ENCODE measurements around the gene CLTCL1. TPM values are rescaled to one million over a fixed set of nuclear protein-coding genes. Genes with fewer than 3 reads are reported as not detected.

Gene CLTCL1
- polyA plus RNA-seq, 1 donor (not counting 4 experiments of a cell fraction or from before 2014, with no cell fraction given): 12.4 TPM

DNA sequence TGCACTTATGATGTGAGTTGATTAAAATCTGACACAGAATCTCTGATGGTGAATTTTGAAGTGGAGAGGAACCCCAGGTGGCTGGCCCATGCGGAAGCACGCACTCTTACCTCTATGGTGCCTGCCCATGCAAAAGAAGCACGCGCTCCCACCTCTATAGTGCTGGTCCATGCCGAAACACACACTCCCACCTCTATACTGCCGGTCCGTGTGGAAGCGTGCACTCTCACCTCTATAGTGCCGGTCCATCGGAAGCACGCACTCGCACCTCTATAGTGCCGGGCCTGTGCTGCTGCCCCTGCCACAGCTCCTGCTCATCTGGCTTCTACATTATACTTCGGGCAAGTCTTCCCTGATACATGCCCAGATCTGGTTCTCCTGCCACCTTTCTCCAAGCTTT lies 76.2 kb downstream of the CLTCL1 start:
- Histone ChIP-seq H3K4me2 (ENCODE audit: control insufficient read depth, extremely low read depth, insufficient read depth, low read depth, low read length) (no peak overlapping the region), H3K4me1 (ENCODE audit: control insufficient read depth, extremely low read depth, insufficient read depth, low read length) (no peaks in the 10 kb centered on the region), H3K9me3 (ENCODE audit: control insufficient read depth, low read depth, low read length) (no peaks in the 10 kb centered on the region), H3K27ac (ENCODE audit: control insufficient read depth, insufficient read depth, low read length) (no peak overlapping the region), H2AFZ (ENCODE audit: control insufficient read depth, low read length) (no peak overlapping the region), H3K36me3 (ENCODE audit: control insufficient read depth in 2 of 2, extremely low read depth in 1 of 2, insufficient read depth in 2 of 2, low read length in 2 of 2) (peaks cover 7 to 28% of the 10 kb centered on the region in 2 experiments), H3K4me3 (ENCODE audit: control insufficient read depth in 2 of 3, extremely low read depth in 1 of 3, insufficient read depth in 2 of 3, low read depth in 1 of 3, low read length in 3 of 3) (no peak overlapping the region), H3K27me3 (ENCODE audit: control insufficient read depth, extremely low read depth, insufficient read depth, low read length) (no peaks in the 10 kb centered on the region), H3K9me1 (ENCODE audit: control insufficient read depth, extremely low read depth, insufficient read depth, low read length) (no peaks in the 10 kb centered on the region), H3K79me2 (ENCODE audit: control insufficient read depth, insufficient read depth, low read length) (no peaks in the 10 kb centered on the region), H3K9ac (ENCODE audit: control insufficient read depth, extremely low read depth, insufficient read depth, low read length) (no peak overlapping the region), H4K20me1 (ENCODE audit: control insufficient read depth, extremely low read depth, insufficient read depth, low read length) (no peaks in the 10 kb centered on the region)
- TF ChIP-seq EZH2 (IDR thresholded peaks at IDR 0.05; ENCODE audit: low read length): no peak
- TF ChIP-seq, protein P1, sequence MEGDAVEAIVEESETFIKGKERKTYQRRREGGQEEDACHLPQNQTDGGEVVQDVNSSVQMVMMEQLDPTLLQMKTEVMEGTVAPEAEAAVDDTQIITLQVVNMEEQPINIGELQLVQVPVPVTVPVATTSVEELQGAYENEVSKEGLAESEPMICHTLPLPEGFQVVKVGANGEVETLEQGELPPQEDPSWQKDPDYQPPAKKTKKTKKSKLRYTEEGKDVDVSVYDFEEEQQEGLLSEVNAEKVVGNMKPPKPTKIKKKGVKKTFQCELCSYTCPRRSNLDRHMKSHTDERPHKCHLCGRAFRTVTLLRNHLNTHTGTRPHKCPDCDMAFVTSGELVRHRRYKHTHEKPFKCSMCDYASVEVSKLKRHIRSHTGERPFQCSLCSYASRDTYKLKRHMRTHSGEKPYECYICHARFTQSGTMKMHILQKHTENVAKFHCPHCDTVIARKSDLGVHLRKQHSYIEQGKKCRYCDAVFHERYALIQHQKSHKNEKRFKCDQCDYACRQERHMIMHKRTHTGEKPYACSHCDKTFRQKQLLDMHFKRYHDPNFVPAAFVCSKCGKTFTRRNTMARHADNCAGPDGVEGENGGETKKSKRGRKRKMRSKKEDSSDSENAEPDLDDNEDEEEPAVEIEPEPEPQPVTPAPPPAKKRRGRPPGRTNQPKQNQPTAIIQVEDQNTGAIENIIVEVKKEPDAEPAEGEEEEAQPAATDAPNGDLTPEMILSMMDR (optimal IDR thresholded peaks at IDR 0.05 in 1 of 3, IDR thresholded peaks at IDR 0.05 in 1 of 3, conservative IDR thresholded peaks at IDR 0.05 in 1 of 3; ENCODE audit: extremely low read depth in 1 of 3, insufficient read depth in 2 of 3, low read length in 3 of 3): no peak
- DNase-seq (ENCODE audit: low read depth, low spot score) (no peak), FAIRE-seq (no peak)
- dilution Hi-C loops (cut with MboI; ENCODE audit: extremely low pct_ligation_motif_present, low sequenced_read_pairs): no loop called here

DNA sequence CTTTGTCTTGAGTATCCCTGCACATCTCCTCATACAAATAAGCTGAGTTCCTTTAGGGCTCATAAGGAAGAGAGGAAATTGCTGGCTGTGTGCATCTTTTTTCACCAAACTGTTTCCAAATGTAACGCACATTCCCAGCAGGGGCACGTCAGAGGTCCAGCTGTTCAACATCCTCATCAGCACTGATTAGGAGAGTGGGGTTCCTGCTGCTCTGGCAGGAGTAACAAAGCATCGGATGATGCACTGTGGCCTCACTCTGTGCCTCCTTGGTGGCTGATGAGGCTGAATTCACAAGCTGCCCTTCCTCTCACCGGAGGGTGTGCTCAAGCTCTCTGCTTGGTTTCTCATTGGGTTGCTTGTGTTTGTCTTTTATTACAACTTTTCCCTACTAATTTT lies 77.4 kb downstream of the CLTCL1 start:
- H2AFZ ChIP-seq (ENCODE audit: control insufficient read depth, low read length): no peak overlapping the region
- no peaks in the 10 kb centered on the region for H3K4me1 ChIP-seq (ENCODE audit: control insufficient read depth, extremely low read depth, insufficient read depth, low read length)
- H3K36me3 ChIP-seq (ENCODE audit: control insufficient read depth in 2 of 2, extremely low read depth in 1 of 2, insufficient read depth in 2 of 2, low read length in 2 of 2): peaks cover 9 to 31% of the 10 kb centered on the region in 2 experiments
- H3K4me3 ChIP-seq (ENCODE audit: control insufficient read depth in 2 of 3, extremely low read depth in 1 of 3, insufficient read depth in 2 of 3, low read depth in 1 of 3, low read length in 3 of 3): no peak overlapping the region
- TF ChIP-seq, protein P1 (optimal IDR thresholded peaks at IDR 0.05 in 1 of 3, IDR thresholded peaks at IDR 0.05 in 1 of 3, conservative IDR thresholded peaks at IDR 0.05 in 1 of 3; ENCODE audit: extremely low read depth in 1 of 3, insufficient read depth in 2 of 3, low read length in 3 of 3): no peak
- TF ChIP-seq EZH2 (IDR thresholded peaks at IDR 0.05; ENCODE audit: low read length): no peak
- no peak overlapping the region for H3K27ac ChIP-seq (ENCODE audit: control insufficient read depth, insufficient read depth, low read length)
- H3K79me2 ChIP-seq (ENCODE audit: control insufficient read depth, insufficient read depth, low read length): no peaks in the 10 kb centered on the region
- DNase-seq (ENCODE audit: low read depth, low spot score): no peak
- H3K9me3 ChIP-seq (ENCODE audit: control insufficient read depth, low read depth, low read length): no peaks in the 10 kb centered on the region
- no peak for FAIRE-seq
- no peaks in the 10 kb centered on the region for H4K20me1 ChIP-seq (ENCODE audit: control insufficient read depth, extremely low read depth, insufficient read depth, low read length)
- dilution Hi-C loops (cut with MboI; ENCODE audit: extremely low pct_ligation_motif_present, low sequenced_read_pairs): no loop called here
- H3K9me1 ChIP-seq (ENCODE audit: control insufficient read depth, extremely low read depth, insufficient read depth, low read length): no peaks in the 10 kb centered on the region
- H3K9ac ChIP-seq (ENCODE audit: control insufficient read depth, extremely low read depth, insufficient read depth, low read length): no peak overlapping the region
- no peaks in the 10 kb centered on the region for H3K27me3 ChIP-seq (ENCODE audit: control insufficient read depth, extremely low read depth, insufficient read depth, low read length)
- no peak overlapping the region for H3K4me2 ChIP-seq (ENCODE audit: control insufficient read depth, extremely low read depth, insufficient read depth, low read depth, low read length)
